ENCODE results near the gene EFL1.

DNA sequence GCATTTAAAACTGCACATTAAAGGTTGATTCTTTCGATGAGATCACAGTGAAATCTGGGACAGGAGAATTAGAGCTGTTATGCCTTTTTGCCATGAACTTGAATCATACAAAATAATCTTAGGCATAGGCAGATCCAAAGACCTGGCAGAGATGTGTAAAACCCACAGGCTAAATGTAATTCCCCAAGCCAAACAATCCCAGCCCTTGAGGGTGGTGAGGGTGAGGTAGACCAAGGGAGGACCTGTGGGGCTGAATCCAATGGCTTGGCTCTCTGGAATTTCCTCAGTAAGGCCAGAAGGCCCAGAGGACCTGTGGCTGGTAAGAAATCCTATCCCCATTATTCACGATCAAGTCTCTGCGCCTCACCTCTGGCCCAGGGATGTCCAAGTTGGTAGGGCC is 136.2 kb downstream of the EFL1 start:
- TF ChIP-seq POLR2A (IDR thresholded peaks at IDR 0.05) = no peak
- TF ChIP-seq EP300 (IDR thresholded peaks at IDR 0.05) = no peak

Data from suprapubic skin (tissue), 2 donors.